HK-2 (cell line): ENCODE data around the gene SGCG.
"Not testable (repeated sequence)": the region's sequence is repeated elsewhere in the genome, so short reads cannot be mapped to it uniquely, and the experiment has no call there.

Experiments
- DNase-seq: peaks from one replicate; pipeline ENCODE4 v3.0.0-alpha.2; 2018; ENCODE audit not compliant: unreplicated experiment

Gene SGCG

DNA sequence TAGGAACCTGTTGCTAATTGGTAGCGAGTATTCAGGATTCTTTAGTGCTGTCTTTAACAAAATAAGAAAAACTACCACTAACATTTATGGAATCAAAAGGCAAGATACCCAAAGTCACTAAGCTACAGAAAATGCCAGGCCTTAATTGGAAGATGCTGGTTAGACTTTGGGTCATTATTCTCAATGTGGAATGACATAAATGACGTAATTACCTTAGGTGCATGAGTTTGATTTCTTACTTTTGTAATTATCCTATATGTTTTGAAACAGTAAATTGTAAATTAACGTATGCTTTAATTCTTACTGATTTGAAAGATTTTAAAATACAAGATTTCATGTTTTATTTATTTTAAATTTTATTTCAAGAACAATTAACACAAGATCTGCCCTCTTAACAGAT is 25.0 kb downstream of the SGCG start:
- DNase-seq: no peak

DNA sequence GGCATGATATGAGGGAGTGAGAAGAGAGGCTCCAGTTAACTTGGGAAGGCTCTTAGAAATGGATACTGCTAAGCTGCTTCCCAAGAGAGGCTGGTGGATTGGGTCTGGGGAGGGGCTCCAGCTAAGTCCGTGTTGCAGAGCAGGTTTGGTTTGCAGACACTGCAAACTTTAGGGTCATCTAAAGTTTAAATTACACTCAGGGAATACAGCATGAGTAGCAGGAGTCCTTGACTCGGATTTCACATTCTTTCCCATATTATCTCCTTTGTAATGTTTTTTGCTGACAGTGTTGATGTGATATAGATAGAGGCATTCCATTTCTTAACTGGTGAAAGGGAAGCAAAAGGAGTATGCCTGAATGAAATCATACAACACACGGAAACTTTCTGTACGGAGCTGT is 31.9 kb downstream of the SGCG start:
- DNase-seq: no peak

DNA sequence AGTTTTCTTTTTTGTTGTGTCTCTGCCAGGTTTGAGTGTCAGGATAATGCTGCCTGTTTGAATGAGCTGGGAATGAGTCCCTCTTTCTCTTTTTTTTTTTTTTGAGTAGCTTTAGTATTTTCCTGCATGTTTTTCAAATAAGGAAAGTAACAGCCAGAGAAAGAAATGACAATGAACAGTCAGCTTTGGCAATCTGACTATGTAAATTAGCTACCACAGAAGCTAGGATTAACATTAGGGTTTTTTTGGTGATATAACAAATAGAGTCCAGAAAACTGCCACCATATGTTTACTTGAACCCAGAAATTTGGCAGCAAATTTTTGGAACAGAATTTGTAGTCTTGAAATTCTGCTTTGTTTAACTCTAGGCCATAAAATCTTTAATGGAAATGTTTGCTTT is 50.5 kb downstream of the SGCG start:
- no peak for DNase-seq

DNA sequence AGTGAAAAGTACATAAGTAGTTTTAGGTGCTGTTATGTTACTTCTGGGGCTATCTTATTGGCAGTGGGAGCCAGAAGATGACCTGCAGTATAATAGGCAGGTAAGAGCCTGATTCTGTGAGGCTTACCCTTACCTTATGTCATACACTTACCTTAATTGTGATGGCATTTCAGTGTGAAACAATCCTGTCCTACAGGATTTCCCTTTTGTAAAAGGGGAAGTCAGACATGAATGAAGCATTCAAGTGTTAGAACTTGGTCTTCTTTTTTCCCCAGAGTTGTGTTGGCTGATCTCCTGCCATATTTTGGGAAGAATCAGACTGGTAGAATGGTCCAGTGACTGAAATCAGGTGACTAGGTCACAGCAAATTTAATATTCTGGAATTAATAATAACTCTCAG is 55.2 kb downstream of the SGCG start:
- no peak for DNase-seq

DNA sequence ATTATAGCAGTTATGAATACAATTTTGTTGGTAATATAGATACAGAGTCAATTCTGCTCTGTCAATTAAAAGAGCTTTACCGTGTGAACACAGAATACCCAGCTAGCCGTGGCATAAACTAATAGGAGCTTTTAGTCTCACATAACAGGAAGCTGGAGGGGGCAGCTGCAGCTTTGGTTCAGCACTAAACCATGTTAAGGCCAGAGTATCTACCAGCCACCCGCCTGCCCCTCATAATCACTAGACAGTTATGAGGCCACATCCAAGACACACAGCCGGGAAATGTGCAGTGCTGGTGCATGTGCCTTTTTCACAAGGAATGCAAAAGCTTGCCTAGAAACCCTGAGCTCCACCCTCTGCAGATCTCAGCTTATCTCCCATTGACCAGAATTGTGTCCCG is 62.3 kb downstream of the SGCG start:
- DNase-seq: no peak

DNA sequence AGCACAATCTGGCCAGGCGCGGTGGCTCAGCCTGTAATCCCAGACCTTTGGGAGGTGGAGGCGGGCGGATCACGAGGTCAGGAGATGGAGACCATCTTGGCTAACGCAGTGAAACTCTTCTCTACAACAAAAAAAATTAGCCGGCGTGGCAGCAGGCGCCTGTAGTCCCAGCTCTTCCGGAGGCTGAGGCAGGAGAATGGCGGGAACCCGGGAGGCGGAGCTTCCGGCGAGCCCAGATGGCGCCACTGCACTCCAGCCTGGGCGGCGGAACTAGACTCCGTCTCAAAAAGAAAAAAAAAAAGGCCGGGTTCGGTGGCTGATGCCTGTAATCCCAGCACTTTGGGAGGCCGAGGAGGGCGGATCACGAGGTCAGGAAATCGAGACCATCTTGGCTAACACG is 67.6 kb downstream of the SGCG start:
- DNase-seq: not testable (repeated sequence)

DNA sequence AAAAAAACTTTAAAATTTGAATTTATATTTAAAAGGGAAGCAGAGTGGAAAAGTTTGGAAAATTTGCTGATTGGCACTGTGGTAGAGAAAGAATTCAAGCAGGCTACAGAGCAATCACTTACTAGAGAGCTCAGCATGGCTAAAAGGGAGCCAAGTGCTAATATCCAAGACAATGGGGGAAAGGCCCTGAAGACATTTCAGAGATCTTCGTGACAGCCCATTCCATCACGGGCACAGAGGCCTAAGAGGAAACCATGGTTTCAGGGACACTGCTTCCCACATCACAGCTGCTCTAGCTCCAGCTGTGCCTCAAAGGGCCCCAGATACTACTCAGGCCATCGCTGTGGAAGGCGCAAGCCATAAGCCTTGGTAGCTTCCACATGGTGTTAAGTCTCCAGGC is 73.7 kb downstream of the SGCG start:
- no peak for DNase-seq

DNA sequence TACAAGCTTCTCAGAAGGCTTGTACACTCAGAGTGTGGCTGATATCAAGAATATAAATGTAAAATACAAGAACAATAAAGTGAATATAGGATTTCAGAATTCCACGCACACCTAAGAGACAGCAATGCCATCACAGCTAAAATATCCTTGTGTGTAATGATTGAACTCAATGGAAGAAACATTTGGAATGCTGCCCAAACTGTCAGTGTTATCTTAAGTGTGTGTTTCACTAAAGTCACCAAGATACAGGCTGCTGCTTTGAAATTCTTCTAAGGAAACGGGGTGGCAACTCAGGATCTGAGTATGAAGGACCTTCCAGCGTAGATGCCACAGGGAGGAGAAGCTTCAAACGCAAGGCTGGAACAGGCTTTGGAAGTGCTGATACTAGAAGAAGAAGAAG is 86.8 kb downstream of the SGCG start:
- no peak for DNase-seq

DNA sequence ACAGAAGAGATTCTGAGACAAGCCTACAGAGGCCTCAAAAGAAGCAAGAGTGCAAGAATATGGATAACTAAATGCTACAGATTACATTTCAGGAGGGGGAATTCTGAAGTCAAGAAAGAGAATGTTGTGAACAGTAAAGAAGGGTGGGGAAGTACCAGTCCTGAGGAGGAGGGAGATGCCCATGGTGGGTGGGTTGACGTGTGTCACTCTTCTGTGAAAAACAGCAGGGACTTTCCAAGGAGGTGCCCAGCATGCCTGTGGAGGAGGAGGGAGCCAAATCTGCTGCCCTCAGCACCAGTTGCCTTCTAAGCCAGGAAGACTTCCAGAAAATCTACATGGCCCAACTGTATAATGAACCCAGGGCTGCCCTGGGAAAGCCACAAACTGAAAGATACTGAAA is 87.7 kb downstream of the SGCG start:
- no peak for DNase-seq

DNA sequence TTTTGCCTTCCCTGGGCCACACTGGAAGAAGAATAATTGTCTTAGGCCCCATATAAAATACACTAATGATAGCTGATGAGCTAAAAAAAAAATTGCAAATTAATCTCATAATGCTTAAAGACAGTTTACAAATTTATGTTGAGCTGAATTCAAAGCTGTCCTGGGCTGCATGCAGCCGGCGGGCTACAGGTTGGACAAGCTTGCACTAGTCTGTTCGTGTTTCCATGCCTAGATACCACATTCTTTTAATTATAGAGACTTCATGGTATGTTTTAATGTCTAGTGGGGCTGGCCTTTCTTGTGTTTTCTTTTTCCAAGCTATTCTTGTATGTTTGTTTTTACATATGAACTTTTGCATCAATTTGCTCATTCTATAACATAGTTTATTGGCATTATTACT is 90.6 kb downstream of the SGCG start:
- no peak for DNase-seq

DNA sequence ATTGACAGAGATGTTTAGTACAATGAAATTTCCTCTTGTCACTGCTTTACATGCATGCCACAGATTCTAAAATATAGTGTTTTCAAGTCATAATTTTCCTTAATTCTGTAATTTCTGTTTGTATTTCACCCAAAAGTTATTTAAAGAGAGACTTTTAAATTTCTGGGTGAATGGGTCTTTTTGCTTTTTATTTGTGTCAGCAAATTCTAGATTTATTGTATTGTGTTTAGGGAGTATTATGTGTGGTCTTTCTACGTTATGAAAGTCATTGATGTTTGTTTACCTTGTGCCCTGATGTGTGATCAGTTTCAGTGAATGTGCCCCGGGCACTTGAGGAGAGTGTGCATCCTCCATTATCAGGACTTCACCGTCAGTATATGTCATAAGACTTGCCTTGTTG is 92.7 kb downstream of the SGCG start:
- DNase-seq: no peak

DNA sequence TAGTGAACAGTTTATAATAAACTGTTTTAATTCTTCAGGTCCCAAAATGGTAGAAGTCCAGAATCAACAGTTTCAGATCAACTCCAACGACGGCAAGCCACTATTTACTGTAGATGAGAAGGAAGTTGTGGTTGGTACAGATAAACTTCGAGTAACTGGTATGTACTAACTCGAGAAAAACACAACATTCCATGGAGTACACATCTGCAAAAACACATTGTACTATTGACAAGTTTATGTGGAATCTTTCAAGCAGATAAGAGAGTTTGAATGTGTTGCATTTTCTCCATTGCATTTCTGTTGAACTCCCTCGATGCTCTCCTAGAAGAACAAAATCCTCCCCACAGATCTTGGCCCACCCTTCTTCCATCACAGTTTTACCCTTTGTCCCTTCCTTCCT is 98.5 kb downstream of the SGCG start:
- no peak for DNase-seq

DNA sequence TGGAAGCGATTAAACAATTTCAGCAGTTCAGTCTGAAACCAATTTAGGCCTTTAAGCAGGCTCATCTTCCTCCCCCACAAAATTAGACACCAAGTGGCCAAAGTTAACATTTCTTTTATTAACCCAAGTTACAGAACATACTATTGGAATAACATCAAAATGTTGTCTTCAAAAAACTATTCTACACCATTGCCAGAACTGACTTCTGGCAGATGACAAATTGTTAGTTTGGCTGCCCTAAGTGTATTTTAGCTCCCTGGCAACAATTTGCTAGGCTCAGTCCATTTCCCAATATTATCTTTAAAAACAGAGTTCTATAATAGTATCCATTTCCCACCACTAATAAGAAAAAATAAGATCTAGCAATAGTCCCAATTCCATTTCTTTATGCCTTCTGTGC is 107.8 kb downstream of the SGCG start:
- DNase-seq: no peak

DNA sequence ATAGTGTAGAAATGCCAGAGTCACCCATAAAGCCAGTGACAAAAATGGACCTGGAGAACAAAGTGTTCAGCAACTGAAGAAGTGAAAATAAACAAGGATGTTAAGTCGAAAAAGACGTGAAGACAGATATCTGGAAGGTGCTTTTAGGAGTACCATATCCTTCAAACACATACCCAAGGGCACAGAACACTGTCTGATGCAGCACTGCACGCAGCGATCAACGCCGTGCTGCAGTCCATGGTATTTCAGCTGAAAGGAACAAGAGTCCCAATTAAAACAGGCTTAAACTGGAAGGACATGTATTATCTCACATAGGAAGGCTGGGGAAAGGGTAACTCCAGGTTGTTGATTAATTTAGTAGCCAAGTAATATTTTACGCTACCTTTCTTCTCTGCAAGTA is 108.2 kb downstream of the SGCG start:
- DNase-seq: no peak

DNA sequence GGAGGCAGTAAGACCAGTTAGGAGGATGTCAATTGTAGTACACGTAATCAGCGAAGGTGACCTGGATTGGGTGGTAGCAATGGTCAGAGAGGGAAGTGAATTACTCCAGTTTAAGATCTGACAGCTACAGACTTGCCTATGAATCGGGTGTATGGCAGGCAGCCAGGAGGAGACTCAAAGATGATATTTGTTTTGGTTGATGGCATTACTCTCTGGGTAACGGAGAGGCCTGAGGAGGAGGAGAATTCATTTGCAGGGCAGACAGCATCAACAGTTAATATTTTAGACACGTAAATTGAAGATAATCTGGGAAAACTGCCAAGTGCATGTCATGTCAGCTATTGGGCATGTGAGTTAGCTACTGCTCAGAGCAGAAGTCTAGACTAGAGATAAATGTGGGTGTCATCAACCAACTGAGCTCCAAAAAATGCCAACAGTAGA is 109.2 kb downstream of the SGCG start:
- DNase-seq: no peak

DNA sequence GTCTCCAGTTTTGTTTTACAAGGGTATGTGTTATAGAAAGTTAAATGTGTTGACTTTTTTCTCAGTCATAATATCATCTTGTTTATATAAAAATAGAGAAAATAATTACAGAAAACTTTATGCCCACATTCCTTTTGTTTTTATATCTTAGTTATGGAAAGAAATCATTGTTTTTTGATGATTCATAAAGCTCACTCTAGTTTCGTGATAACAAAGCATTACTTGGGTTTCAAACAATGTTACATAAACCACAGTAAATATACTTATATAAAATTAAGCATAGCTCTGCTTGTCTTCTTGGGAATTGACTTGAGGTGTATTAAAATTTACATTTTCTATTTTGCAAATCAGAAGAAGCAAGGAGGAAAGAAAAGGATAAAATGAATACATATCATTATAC is 111.8 kb downstream of the SGCG start:
- DNase-seq: no peak

DNA sequence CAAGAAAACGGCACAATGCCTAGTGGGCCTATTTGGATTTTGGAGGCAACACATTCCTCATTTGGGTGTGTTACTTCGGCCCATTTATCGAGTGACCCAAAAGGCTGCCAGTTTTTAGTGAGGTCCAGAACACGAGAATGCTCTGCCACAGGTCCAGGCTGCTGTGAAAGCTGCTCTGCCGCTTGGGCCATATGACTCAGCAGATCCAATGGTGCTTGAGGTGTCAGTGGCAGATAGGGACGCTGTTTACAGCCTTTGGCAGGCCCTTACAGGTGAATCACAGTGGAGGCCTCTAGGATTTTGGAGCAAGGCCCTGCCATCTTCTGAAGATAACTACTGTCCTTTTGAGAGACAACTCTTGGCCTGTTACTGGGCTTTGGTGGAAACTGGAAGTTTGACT is 134.1 kb downstream of the SGCG start:
- DNase-seq: not testable (repeated sequence)

DNA sequence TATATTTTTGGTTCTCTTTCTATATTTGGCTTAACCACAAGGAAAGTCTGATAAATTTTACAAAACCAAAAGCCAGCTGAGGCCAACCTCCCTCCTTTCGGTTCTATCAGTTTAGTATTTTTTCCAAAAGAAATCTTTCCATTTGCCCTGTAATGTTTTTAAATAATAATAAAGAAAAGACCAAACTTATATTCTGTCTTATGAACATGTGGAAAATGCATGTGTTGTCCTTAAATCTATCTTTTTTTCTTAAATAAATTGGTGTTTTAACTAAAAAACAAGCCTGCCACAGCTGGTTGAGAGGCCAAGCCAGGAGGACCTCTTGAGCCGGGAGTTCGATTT is 139.1 kb downstream of the SGCG start:
- no peak for DNase-seq

DNA sequence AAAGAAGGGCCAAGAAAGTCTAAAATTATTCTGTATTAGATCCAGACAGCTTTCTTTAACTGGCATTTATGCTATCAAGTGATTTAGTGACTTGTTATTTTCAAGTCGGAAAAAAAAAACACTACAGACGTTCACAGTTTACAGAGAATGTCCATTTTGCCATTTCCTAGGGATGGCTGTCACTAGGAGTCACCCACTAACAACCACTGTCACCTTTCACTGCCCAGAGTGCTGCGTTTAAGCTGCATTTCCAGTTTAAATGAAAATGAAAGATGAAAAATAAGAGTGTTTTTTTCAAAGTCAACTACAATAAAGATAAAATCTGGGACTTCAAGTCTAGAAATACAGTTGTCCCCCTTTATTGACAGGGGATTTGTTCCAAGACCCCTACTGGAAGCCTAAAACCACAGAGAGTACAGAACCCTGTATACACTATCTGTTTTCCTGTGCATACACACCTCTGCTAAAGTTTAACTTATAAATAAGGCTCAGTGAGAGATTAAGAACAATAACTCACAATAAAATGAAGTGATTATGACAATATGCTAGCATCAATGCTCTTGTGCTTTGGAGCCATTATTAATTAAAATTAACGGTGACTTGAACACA is 140.3 kb downstream of the SGCG start:
- DNase-seq: no peak

DNA sequence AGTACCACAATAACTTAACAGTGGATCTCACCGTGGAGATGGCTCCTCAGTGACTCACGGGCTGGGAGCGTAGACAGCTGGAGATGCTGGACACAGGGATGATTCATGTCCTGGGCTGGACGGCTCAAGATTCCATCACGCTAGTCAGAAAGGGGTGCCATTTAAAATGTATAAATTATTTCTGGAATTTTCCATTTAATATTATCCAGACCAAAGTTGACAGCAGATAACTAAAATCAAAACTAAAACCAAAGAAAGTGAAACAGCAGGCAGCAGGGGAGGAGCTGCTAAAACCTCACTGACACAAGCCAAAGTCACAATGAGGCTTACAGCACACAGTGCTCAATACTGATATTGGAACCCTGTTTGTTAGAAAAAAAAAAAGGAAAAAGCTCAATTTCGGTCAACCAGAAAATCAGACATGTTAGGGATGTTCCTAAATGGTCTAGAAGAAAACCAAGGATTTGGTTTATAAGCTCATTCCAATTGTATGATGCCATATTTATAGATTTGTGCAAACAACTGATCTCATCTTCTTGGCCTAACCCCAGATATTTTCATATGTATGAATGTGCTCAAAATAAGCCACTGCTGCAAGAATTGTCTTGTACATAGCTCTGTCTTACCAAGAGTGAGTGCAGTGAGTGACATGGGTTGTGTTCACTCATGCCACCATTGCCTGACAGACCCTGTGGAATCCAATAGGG is 140.9 kb downstream of the SGCG start:
- peak; percentile 73 for DNase-seq

DNA sequence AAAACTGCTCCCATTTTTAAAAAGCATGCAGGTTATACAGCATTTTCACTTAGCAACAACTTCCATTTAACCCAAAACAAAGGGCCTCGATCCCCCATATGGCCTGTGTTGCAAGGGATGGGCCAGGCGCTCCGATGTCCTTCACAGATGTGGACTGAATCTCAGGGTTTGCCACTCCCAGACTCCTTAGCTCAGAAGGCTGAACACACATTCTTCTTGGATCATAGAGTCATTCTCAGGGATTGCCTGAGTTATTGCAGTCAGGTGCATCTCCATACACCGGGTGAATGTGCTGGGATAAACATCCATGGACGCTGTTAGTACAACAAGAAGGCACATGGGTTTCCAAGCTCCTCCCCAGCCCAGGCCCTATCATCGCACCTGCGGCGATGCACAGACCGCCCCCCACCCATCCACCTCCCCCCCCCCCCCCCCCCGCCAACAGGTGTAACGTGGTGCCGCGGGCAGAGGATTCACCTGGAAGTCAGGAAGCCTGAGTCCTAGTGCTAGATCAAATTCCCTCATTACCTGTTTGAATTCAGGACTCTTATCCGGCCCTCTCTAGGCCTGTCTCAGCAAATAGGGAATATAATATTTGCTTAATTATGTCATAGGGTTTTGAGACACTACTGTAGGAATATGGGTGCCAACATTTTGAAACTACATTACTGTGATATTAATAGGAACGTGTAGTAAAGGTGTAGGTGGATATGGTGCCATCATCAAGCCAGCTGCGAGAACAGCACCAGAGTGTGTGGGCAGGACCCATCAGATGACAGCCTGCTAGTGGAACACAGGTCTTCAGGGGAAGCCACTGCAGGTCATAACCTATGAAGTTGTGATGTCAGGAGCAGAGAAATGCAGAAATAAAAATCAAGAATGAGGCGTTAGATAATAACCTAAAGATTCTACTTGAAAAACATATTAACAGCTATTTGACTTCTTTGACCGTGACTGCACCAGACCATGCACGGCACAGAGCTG is 141.9 kb downstream of the SGCG start:
- DNase-seq: no peak

DNA sequence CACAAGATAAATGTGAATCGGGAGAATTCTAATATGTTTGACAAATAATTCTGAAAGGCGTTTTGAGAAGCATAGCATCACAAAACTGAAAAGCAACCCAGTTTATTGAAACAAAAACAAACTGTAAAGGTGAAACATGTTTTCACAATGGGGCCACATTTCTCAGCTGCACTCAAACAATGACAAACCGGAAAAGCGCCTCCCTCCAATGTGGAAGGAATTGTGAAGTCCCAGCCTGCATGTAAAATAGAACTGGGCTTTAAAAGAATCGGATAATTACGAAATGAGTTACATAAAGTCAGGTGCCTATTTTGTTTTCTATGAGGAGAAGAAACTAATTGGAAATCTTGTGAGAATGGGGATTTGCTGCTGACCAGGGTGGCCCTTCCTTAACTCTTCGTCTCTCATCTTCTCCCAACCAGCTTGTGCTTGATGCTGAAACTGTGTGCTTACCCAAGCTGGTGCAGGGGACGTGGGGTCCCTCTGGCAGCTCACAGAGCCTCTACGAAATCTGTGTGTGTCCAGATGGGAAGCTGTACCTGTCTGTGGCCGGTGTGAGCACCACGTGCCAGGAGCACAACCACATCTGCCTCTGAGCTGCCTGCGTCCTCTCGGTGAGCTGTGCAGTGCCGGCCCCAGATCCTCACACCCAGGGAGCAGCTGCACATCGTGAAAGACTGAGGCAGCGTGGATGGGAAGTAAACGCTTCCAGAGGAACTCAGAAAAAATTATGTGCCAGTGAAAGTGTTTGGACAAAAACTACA is 143.3 kb downstream of the SGCG start:
- no peak for DNase-seq
